Activated CD8-positive, alpha-beta memory T cell treated with anti-CD3 and anti-CD28 coated beads for 4 hours (primary cell): Measurements from ENCODE around the gene GPR15.
"Not testable (repeated sequence)": the region's sequence is repeated elsewhere in the genome, so short reads cannot be mapped to it uniquely, and the experiment has no call there.

Experiments
- DNase-seq, 2 donors: peaks; one replicate each; pipeline ENCODE4 v3.0.0-alpha.2; 2020; ENCODE audit warnings: low read depth in 2 of 2

The GPR15 gene

DNA sequence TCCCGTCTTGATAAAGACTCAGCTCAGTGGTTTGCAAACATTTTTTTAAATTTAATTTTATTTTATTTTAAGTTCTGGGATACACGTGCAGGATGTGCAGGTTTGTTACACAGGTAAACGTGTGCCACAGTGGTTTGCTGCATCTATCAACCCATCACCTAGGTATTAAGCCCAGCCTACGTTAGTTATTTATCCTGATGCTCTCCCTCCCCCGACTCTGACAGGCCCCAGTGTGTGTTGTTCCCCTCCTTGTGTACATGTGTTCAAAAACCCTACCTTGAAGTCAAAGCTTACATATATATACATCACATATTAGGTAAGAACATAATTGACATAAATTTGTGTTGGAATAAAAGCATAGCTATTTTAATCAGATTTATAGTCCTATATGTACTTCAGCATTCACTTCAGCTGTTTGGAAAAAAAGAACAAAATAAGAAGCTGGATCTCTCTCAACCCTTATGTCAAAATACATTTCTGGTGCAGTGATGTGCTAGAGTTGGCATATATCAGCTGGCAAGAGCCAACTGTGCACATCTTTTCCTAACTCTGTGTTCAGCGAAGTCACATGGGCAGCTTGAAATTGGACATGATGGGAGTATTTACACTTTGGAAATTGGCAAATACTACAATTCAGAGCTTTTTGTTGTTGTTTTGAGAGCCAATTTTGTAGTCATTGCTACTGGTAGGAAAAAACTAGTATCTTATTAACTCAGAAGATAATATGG lies 26.5 kb downstream of the GPR15 start:
- no peak for DNase-seq

DNA sequence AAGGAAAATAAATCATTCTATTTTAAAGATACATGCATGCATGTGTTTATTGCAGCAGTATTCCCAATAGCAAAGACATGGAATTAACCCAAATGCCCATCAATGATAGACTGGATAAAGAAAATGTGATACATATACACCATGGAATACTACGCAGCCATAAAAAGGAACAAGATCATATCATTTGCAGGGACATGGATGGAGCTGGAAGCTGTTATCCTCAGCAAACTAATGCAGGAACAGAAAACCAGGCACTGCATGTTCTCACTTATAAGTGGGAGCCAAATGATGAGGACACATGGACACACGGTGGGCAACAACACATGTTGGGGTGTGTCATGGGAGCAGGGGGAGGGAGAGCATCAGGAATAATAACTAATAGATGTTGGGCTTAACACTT lies 28.0 kb downstream of the GPR15 start:
- DNase-seq, result not testable (repeated sequence)

GRCh38 chr3:98560911-98561310 lies 29.1 kb downstream of the GPR15 start:
- no peak for DNase-seq

DNA sequence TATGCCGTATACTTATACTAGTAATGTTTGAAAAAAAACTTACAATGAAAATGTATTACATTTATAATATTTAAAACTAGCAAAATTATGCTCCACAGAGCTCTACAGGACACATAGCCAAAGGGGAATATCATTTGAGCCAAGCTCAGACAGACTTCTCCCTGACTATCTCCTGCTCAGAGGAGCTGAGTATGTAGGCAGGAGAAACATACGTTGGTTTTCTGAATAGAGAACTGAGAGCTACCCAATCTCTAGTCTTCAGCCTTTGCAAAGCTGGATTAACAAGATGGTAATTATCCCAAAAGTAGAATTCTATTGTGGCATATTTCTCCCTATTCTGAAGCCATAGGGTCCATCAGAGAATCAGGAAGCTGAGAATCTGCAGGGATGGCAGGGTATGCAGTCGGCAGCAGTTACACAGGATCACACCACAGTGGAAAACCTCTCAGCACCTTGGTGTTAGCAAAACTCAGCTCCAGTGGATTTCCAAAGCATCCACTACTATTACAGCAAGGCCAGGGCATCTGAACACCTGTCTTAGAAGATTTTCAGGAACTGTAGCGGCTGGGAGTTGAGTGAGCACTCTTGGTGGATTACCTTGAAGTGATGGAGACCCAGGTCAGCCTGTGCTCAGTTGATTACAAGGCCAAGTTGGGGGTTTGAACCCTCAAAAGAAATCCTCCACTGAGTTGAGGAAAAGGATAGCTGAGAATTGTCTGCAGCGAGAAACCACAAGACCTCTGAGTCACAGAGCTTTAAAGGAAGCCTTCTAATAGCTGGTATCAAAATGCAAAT lies 30.1 kb downstream of the GPR15 start:
- no peak for DNase-seq

DNA sequence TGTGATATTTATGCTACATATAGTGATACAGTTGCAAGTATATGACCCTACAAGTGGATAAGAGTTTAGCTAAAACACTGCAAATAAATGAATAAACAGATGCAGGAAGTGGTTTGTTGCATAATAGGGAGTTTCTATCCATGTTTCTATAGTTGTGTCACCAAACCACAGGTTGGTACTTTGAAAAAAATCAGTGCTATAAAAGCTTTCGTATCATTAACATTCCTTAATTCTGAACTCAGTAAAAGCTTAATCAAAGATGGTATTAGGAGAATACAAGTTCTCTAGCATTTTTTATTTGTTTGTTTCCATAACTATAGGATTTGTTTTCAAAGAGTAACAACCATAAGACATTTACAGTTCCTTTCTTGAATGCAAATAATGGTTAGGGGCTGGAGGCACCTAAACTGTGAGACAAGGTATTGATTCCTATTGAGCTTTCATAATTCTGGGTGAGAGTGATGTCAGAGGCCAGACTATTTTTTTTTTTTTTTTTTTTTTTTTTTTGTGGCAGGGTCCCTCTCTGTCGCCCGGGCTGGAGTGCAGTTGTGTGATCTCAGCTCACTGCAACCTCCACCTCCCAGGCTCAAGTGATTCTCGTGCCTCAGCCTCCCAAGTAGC lies 32.0 kb downstream of the GPR15 start:
- no peak for DNase-seq

DNA sequence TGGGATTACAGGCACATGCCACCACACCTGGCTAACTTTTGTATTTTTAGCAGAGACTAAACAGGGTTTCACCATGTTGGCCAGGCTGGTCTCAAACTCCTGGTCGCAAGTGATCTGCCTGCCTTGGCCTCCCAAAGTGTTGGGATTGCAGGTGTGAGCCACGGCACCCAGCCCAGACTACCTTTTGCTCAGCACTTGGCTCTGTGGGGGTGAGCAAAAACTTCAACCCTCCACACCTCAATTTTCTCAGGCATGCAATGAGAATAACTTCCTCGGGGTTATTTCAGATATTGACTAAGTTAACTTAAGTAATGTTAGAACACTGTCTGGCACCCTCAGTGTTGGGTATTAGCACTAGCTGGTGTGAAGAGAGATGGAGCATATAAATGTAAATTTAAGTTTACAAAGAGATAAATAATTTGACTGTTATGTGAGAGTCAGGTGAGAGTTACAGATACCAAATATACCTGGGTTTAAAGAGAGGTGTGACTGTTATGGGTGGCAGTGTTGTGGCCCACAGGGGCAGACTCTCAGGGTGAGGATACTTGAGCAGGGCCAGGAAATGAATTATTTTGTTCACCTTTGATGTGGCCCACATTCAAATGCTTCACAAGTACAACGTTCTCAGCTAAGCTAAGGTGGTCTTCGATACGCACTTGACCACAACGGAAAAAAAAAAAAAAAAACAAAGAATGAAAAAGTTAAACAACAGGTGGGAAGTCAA lies 32.7 kb downstream of the GPR15 start:
- DNase-seq, result no peak

DNA sequence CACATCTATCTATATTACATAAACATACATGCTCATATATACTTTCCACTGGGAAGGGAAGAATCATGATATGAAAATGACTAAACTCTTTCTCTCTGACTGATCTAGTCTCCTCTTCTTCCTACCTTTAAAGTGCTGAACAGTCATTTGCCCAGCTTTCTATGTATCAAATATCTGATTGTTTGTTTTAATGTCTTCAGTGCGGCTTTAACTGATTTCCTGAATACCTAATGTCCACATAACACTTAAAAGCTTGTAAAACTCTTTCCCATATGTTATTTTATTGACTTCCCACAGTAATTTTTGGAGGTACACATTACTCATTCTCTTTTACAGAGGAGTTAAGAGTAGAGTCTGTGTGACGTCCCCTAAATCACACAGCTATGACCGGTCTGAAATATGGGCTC lies 33.5 kb downstream of the GPR15 start:
- DNase-seq, result no peak

DNA sequence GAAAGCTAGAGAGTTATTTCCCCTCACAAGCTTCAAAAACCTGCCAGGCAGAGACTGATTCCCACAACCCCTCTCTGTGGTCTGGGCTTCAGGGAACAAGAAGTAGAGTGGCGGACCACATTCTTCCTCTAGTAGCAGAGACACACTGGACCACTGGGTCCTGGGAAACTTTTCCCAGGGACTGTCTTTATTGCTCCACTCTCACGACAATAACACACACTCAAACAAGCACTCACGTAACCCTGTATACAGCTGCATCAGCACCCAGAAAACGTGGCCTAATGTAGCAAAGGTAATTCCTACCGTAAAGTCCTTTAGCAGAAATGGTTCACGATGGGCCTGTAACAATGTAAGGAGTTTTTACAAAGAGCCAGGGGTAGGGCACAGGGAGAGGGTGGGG lies 34.1 kb downstream of the GPR15 start:
- DNase-seq, result no peak

- DNase-seq, result no peak
Measured at GRCh38 chr3:98567666-98568270, 36.0 kb downstream of the GPR15 start.

DNA sequence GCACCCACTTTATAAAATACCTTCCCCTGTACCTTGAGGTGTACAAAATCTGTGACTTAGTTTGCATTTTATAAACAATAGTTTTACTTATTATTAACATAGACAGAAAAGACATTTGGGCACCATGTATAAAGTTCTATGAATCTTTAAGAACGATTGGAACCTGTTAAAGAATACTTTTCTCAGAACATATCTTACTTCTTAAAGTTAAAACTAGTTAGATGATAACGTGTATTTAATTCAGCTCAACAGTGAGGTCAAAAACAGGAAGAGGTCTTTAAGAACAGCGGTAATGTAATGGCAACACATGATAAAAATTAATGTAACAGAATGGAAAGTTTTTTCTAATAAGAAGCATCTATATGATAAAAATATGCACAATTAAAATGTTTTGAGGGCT lies 36.6 kb downstream of the GPR15 start:
- DNase-seq, result no peak

GRCh38 chr3:98573181-98573728 lies 41.5 kb downstream of the GPR15 start:
- DNase-seq, result no peak

GRCh38 chr3:98574132-98574531 lies 42.4 kb downstream of the GPR15 start:
- DNase-seq, result peak in 1 of 2 donors; percentile 12

DNA sequence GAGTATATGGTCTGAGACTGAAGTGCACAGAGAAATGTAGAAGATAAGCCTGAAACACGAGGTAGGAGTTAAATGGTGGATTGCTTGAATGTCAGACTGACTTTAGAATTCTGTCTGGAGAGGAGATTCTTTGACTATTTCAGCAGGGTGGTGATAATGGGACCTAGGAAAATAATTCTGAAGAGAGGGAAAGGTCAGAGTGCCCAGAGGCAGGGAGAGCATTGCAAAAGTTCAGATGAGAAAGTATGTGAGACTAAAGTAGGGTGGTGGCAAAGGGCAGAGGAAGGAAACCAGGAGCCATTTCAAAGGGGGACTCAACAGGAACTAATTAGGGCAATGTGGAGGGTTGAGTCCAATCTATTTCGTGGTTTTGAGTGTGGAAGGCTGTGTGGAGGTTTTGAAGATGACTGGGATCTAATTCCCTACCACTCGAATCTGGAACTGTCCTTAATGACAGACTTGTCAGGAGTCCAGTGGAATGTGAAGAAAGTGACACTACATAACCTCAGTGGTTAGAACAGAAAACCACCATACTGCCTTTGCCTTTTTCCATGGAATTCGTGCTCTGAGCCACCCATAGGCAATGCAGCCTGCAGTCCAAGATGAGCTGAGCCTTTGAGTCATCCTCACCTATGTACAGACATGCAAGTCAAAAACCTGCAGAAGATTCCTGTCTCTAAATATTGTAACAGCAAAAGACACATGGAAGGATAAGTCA lies 45.6 kb downstream of the GPR15 start:
- no peak for DNase-seq

GRCh38 chr3:98580401-98581386 lies 48.9 kb downstream of the GPR15 start:
- no peak for DNase-seq

DNA sequence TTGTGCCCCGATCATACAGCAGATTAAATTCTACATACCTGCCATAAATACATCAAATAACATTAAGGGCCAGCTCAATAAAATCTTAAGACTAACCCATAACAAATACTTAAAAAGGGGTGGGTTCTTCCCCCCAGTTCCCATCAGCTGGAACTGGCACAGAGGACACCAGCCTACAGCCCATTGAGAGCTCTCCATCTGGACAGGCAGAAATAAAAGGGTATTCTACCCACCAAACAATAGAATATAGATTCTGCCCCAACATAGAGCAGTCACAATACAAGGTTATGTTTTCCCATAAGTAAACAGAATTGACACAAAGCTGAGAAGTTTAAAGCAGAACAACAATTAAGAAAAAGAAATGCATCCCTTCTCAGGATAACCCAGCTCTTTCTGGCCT lies 49.7 kb downstream of the GPR15 start:
- no peak for DNase-seq

DNA sequence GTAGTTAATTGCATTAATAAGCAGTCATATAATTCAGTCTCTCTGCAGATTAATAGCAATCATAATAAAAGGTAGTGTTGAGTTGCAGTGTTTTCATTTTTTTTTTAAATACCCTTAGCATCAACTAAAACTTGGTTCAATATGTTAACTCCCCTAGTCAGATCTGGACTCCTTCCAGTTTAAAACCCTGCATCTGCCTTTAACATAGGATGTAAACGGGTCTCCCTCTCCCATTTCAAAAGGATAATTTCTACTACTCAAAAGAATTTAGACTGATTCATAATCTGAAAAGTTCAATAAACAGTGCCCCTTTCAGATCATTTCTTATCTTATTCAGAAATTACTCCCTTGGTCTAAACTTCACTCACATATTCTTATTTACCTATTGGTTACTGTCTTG lies 50.3 kb downstream of the GPR15 start:
- no peak for DNase-seq

- DNase-seq, result no peak
Measured at GRCh38 chr3:98583766-98584165, 52.0 kb downstream of the GPR15 start.
